Prostate gland (tissue), 2 donors: ENCODE results near the gene POU3F3.

Experiments used
- CTCF ChIP-seq, 4 experiments: fragments of 200-600 bp in 2 of 4; fragments of 450-650 bp in 2 of 4; sonication (generic) in 2 of 4; IDR thresholded peaks; 1 replicate in 3 of 4; 2 replicates in 1 of 4; pipeline ENCODE4 v1.5.1; 2016 to 2019; ENCODE audit warnings: antibody characterized with exemption in 4 of 4, mild to moderate bottlenecking in 2 of 4, moderate library complexity in 2 of 4
- POLR2A ChIP-seq: fragments of 450-650 bp; IDR thresholded peaks from one replicate; pipeline ENCODE4 v1.6.1; 2016; ENCODE audit warnings: antibody characterized with exemption, mild to moderate bottlenecking
- POLR2AphosphoS5 ChIP-seq: sonication (generic); formaldehyde crosslinking; IDR thresholded peaks from one replicate; pipeline ENCODE4 v1.6.1; 2017; ENCODE audit warnings: antibody characterized with exemption

- TF ChIP-seq CTCF (IDR thresholded peaks at IDR 0.05) (no peak), POLR2A (no peak), POLR2AphosphoS5 (no peak)
Observed at GRCh38 chr2:104867813-104868504, 14.0 kb downstream of the POU3F3 start.
